ENCODE results near the gene MX2. TPM values are rescaled to one million over a fixed set of nuclear protein-coding genes. Genes with fewer than 3 reads are reported as not detected.
"Not testable (repeated sequence)": the region's sequence is repeated elsewhere in the genome, so short reads cannot be mapped to it uniquely, and the experiment has no call there.

The MX2 gene
- polyA plus RNA-seq, 1 donor: 1.1 TPM

DNA sequence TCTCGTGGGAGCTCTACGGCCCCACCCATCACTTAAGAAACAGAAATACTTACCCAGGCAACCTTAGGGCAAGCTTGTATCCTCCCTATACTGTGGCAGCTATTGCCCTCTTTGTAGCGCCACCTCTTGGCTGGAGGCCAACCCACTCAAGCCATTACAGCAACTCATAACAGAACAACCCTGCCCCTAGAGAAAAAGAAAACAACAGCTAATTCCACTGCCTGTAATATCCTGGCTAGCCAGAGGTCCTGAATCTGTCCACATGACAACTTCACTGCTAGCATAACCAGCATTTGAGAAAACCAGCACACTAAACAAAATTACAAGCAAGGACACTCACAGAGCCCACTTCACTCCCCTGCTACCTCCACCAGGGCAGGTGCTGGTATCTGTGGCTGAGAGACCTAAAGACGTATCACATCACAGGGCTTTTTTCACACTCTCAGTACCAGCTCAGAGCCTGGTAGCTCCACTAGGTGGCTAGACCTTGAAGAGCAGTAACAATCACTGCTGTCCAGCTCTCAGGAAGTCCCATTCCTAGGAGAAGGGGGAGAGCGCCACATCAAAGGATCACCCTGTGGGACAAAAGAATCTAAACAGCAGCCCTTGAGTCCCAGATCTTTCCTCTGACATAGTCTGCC, 49.7 kb downstream of the MX2 start:
- DNase-seq (ENCODE audit: low read depth): no peak

DNA sequence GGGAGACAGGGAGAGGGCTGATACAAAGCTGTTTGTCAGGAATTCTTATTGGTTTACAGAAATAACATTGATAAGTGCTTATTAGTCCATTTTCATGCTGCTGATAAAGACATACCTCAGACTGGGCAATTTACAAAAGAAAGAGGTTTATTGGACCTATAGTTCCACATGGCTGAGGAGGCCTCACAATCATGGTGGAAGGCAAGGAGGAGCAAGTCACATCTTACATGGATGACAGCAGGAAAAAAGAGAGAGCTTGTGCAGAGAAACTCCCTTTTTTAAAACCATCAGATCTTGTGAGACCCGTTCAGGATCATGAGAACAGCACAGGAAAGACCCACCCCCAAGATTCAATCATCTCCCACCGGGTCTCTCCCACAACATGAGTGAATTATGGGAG, 55.7 kb downstream of the MX2 start:
- not testable (repeated sequence) for DNase-seq (ENCODE audit: low read depth)

GRCh38 chr21:41418393-41418792, 56.6 kb downstream of the MX2 start:
- no peak for DNase-seq (ENCODE audit: low read depth)

- no peak for DNase-seq (ENCODE audit: low read depth)
Observed at GRCh38 chr21:41418956-41419680, 57.3 kb downstream of the MX2 start.

DNA sequence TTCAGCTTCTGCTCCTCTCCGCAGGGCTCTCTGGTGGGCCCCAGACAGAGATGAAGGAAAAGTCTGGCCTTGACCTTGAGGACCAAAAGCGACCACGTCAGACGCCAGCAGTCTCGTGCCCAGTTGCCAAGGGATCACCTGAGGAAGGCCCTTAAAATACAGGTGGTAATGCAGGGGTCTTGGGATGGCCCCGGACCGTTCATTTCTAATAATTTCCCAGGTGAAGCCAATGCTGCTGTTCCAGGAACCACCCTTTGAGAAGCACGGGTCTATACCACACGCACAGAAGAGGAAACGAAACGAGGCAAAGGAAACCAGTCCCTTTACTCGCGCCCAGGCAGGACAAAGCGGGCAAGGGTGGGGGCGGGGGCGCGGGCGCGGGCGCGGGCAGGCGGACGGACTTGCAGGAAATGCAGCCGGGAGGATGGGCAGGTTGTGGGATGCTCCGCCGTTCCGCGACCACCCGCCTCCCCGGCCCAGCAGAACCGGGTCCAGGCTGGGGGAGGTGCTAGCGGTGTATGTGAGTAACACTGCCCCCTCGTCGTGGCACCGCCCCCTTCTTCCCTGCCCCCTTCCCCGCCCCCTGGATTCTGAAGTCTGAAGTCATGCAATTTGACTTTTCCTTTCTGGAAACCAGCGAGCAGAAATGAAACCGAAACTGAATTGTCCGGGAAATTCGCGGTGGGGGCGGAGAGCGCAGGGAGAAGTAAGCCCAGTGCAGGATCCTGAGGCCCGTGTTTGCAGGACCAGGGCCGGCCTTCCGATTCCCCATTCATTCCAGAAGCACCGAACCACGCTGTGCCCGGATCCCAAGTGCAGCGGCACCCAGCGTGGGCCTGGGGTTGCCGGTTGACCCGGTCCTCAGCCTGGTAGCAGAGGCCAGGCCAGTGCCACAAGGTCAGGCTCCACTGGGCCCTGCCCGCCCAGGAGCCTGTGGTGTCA, 58.4 kb downstream of the MX2 start:
- DNase-seq (ENCODE audit: low read depth): peak; percentile 81

DNA sequence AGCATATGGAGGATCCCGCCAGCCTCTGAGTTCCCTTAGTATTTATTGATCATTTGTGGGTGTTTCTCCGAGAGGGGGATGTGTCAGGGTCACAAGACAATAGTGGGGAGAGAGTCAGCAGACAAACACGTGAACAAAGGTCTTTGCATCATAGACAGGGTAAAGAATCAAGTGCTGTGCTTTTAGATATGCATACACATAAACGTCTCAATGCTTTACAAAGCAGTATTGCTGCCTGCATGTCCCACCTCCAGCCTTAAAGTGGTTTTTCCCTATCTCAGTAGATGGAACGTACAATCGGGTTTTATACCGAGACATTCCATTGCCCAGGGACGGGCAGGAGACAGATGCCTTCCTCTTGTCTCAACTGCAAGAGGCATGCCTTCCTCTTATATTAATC, 59.2 kb downstream of the MX2 start:
- DNase-seq (ENCODE audit: low read depth): not testable (repeated sequence)

DNA sequence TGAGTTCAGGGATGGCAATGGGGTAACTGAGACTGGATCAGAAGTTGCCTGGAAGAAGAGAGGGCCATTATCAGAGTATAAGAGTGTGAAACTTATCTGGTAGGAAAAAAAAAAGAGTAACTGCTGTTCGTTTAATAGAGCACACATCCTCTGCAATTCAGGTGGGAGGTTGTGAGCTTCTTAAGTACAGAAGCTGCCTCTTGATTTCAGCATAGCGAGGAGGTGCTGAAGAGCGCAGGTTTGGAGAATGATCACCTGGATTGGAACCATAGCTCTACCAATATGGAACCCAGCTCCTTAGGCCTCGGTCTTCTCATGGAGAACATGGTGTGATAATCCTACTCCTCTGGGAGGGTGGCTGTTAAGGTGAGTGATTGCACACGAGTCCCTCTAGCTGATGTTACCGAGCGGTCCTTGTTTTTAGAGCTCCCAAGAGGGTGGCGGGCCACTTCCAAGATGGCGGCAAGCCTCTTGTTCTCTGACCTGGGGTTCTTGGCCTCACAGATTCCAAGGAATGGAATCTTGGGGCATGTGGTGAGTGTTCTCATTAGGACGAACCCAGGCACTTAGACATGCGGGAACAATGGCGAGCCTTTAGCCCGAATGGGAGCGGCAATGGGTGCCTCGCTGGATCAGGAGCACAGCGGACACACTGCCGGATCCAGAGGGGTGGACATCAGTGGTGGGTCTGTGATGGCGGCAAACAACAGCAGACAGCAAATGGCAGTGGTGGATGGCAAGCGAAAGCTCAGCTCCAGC, 60.9 kb downstream of the MX2 start:
- DNase-seq (ENCODE audit: low read depth): no peak

DNA sequence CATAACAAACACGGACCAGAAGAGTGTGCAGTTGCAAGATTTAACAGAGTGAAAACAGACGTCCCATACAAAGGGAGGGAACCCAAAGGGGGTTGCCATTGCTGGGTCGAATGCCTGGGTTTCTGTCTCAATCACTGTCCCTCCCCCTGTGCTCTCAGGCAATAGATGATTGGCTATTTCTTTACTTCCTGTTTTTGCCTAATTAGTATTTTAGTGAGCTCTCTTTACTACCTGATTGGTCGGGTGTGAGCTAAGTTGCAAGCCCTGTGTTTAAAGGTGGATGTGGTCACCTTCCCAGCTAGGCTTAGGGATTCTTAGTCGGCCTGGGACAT, 61.4 kb downstream of the MX2 start:
- DNase-seq (ENCODE audit: low read depth): not testable (repeated sequence)

DNA sequence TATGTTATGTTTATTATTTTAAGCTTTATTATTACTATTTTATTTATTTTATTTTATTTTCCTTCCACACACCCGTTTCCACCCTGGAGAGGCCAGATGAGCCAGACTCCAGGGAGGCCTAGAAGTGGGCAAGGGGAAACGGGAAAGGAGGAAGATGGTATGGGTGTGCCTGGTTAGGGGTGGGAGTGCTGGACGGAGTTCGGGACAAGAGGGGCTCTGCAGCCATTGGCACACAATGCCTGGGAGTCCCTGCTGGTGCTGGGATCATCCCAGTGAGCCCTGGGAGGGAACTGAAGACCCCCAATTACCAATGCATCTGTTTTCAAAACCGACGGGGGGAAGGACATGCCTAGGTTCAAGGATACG, 63.7 kb downstream of the MX2 start:
- no peak for DNase-seq (ENCODE audit: low read depth)

DNA sequence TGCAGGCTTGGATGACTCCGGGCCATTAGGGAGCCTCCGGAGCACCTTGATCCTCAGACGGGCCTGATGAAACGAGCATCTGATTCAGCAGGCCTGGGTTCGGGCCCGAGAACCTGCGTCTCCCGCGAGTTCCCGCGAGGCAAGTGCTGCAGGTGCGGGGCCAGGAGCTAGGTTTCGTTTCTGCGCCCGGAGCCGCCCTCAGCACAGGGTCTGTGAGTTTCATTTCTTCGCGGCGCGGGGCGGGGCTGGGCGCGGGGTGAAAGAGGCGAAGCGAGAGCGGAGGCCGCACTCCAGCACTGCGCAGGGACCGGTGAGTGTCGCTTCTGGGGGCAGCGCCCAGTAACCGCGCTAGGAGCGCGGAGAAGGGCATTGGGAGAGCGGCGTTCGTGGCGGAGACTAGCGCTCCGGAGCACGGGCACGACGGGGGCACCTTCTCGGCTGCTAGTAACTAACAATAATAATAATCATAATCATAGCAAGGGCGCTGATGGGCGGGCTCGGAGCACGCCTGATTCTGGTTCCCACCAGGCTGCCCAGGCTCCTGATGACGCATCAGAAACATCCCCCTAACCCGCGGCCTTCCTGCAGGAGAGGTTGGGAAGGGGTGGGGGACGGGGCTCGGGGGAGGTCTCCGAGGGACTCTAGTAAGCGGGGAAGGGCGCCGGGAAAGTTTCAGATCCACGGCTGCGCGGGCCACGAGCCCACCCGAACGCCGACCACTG, 64.3 kb downstream of the MX2 start, which contains the start of gene MX1:
MX1 (plus strand) TSS at position 286 of the 722 bp plus-strand sequence. CDS start 5,832 bp downstream, outside the sequence.
- DNase-seq (ENCODE audit: low read depth): no peak

DNA sequence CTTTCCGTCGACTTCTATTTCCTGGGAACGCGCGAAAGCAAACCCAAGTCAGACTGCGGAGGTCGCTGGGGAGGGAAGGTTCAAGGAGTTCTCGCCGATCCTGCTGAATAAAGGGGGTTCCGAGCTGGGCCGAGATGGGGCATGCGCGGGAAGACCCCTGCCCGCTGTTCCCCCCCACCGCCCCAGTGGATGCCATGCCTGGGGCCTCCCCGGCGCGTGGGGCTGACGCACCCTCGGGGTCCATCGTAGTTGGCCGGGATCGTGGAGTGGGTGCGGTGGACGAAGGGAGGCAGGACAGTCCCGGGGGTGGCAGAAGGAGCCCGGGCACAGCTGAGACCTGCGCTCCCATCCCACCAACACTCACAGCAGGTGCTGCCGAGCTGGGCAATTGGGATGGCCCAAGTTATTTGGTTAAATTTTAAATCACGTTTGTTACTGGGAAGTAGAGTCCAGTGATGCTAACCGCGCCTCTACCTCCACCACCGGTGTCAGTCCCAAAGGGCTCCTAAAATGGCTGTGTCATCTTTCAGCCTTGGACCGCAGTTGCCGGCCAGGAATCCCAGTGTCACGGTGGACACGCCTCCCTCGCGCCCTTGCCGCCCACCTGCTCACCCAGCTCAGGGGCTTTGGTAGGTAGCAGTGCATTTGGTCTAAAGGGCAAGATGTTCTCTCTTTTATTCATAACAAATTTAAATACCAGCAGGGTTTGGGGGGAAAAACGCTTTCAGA, 65.0 kb downstream of the MX2 start:
- DNase-seq (ENCODE audit: low read depth): no peak

DNA sequence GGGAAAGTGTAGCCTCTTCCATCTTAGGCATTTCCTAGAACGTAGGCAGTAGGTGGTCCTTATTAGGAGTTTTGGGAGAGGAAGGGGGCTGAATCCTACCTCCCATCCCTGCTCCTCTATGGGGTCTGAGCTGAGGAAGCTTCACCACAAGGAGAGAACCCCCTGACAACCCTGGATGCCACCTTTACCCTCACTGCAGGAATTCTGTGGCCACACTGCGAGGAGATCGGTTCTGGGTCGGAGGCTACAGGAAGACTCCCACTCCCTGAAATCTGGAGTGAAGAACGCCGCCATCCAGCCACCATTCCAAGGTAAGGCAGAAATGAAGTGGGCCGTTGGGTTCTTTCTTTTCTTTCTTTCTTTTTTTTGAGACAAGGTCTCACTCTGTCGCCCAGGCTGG, 65.7 kb downstream of the MX2 start:
- no peak for DNase-seq (ENCODE audit: low read depth)

DNA sequence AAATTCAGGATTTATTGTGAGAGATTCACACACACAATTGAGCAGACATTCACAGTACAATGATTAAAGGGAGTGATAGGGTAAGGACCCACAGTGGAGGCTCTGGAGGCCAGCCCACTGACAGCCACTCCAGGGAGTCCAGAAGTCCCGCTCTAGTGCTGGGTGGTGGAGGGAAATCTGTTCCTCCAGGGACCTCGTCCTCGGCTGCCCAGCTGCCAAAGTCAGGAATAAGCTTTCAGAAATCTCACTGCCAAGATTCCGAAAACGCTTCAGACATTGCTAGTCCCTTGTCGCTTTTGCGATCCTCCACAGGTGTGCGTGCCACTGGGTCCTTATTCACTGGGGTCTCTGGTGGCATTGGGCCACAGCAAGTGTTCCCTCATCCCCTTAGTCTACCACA, 66.5 kb downstream of the MX2 start:
- DNase-seq (ENCODE audit: low read depth): no peak

- DNase-seq (ENCODE audit: low read depth): no peak
Observed at GRCh38 chr21:41428847-41429246, 67.0 kb downstream of the MX2 start.

DNA sequence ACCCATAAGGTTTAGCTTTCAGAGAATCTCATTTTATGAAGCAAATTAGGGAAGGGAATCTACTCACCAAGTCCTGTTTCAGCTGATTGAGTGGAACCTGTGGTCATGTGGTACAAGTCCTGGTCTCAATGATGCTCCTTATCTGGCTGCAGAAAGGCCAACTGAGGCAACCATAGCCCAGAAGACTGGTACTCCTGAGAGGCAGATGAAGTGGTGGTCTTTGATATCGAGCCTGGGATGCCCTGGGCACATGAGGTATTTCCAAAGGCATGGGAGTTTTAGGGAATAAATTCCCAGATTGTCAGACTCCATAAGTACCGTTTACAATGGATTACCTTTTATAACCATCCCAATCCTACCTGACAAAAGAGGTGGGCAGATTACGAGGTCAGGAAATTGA, 67.5 kb downstream of the MX2 start:
- DNase-seq (ENCODE audit: low read depth): no peak

DNA sequence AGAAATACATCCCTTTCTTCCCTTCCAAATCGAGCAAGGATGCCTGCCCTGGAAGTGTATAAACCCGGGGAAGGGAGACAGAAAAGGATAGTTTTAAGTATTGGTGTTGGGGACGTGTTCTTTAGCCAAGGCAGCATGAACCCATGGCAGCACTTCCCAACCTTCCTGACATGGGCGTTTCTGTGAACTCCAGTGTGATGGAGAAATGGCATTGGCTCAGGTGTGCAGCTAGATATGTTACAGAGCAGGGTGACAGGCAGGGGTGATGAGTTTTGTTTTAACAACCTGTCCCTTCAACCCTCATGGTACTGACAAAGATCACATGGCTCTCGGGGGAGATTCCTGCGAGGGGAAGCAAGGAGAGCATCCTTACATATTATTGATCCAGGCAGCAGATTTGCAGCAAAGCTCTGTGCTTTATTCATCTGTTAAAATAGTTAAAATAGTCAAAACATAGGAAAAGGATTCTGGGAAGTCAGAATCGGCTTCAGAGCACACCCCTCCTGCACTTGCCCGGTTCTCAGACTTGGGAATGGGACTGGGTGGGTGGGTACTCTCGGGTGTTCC, 68.2 kb downstream of the MX2 start:
- DNase-seq (ENCODE audit: low read depth): no peak

GRCh38 chr21:41431788-41432548, 70.1 kb downstream of the MX2 start:
- DNase-seq (ENCODE audit: low read depth): no peak

GRCh38 chr21:41432562-41433460, 71.0 kb downstream of the MX2 start:
- DNase-seq (ENCODE audit: low read depth): no peak

Measured in forelimb muscle (tissue), 1 donor.